B cell (primary cell): Measurements from ENCODE around the gene NFAT5. TPM values are rescaled to one million over a fixed set of nuclear protein-coding genes. Genes with fewer than 3 reads are reported as not detected.

Experiments
- ATAC-seq: fragments of 200-7000 bp; cut with Tn5 transposase; one replicate; pipeline ENCODE4 v1.10.0; 2021; ENCODE audit warnings: low read depth, mild to moderate bottlenecking, moderate number of reproducible peaks, moderate library complexity
- CTCF ChIA-PET: fragments of 350-600 bp; sonication (Branson Sonifier 250); formaldehyde crosslinking; loops from one replicate; lab custom pipeline; 2021; ENCODE audit warnings: antibody characterized with exemption, inconsistent platforms; lab: Charles Lee
- POLR2A ChIA-PET: fragments of 350-600 bp; sonication (Branson Sonifier 250); formaldehyde crosslinking; loops from one replicate; lab custom pipeline; 2021; ENCODE audit warnings: antibody characterized with exemption; lab: Charles Lee
- DNase-seq: peaks from one replicate; pipeline ENCODE4 v3.0.0; 2013
- H2AFZ ChIP-seq: 2 replicates; pipeline ENCODE4 v1.6.1; 2012; ENCODE audit warnings: mild to moderate bottlenecking, low read depth, low read length; ENCODE audit not compliant: insufficient read depth, poor library complexity, severe bottlenecking
- H3K27ac ChIP-seq, 2 donors: 1 replicate in 1 of 2; 2 replicates in 1 of 2; pipeline ENCODE4 v1.5.1; 2012 to 2013; ENCODE audit warnings: low read length in 2 of 2, mild to moderate bottlenecking in 2 of 2, moderate library complexity in 1 of 2
- H3K27me3 ChIP-seq, 4 experiments: fragments of 200-600 bp in 1 of 4; sonication (generic) in 1 of 4; replicated peaks in 1 of 4; 1 replicate in 2 of 4; 2 replicates in 2 of 4; pipeline versions ENCODE4 v1.6.1 to v1.7.0; 2013 to 2016; ENCODE audit warnings: low read length in 3 of 4, mild to moderate bottlenecking in 2 of 4, mixed read lengths in 1 of 4, moderate library complexity in 1 of 4; ENCODE audit not compliant: insufficient read depth in 4 of 4, control insufficient read depth in 3 of 4; ENCODE audit errors: control extremely low read depth in 1 of 4
- H3K36me3 ChIP-seq, 2 experiments: replicated peaks in 1 of 2; 1 replicate in 1 of 2; 2 replicates in 1 of 2; pipeline versions ENCODE4 v1.6.1 to v1.7.1; 2013; ENCODE audit warnings: low read length in 1 of 2; ENCODE audit not compliant: insufficient read depth in 2 of 2, control insufficient read depth in 1 of 2; ENCODE audit errors: control extremely low read depth in 1 of 2, extremely low read depth in 1 of 2
- H3K4me1 ChIP-seq, 2 donors: fragments of 200-600 bp in 1 of 2; sonication (generic) in 1 of 2; 1 replicate in 1 of 2; 2 replicates in 1 of 2; pipeline versions ENCODE4 v1.5.1 to v1.6.1; 2013 to 2017; ENCODE audit warnings: low read length in 2 of 2; ENCODE audit not compliant: control insufficient read depth in 2 of 2, insufficient read depth in 2 of 2
- H3K4me2 ChIP-seq: replicated peaks from 2 replicates; pipeline ENCODE3; 2012; ENCODE audit warnings: mild to moderate bottlenecking, low read depth, low read length; ENCODE audit not compliant: poor library complexity, severe bottlenecking
- H3K4me3 ChIP-seq, 5 experiments: fragments of 200-600 bp in 1 of 5; sonication (generic) in 1 of 5; 1 replicate in 3 of 5; 2 replicates in 2 of 5; pipeline versions ENCODE4 v1.5.1 to v1.7.0; 2011 to 2016; ENCODE audit warnings: low read length in 4 of 5, mild to moderate bottlenecking in 4 of 5, low read depth in 2 of 5, control low read depth in 1 of 5, moderate library complexity in 1 of 5; ENCODE audit not compliant: insufficient read depth in 1 of 5; ENCODE audit errors: control extremely low read depth in 1 of 5, extremely low read depth in 1 of 5
- H3K79me2 ChIP-seq: fragments of 200-600 bp; sonication (generic); one replicate; pipeline ENCODE4 v1.6.0; 2016; ENCODE audit warnings: low read length; ENCODE audit not compliant: control insufficient read depth, insufficient read depth
- H3K9ac ChIP-seq: fragments of 200-600 bp; sonication (generic); 2 replicates; pipeline ENCODE4 v1.6.1; 2017; ENCODE audit warnings: mild to moderate bottlenecking, low read length, moderate library complexity
- H3K9me3 ChIP-seq, 3 donors: one replicate each; pipeline versions ENCODE4 v1.6.1 to v1.7.1; 2013; ENCODE audit warnings: low read length in 2 of 3; ENCODE audit not compliant: control insufficient read depth in 2 of 3, insufficient read depth in 1 of 3; ENCODE audit errors: control extremely low read depth in 1 of 3
- H4K20me1 ChIP-seq: 2 replicates; pipeline ENCODE4 v1.6.0; 2012; ENCODE audit warnings: mild to moderate bottlenecking, low read length; ENCODE audit not compliant: insufficient read depth, control insufficient read depth, poor library complexity, severe bottlenecking
- H3K27ac Mint-ChIP-seq: one replicate; pipeline ENCODE4 v1.8.0; 2021; ENCODE audit warnings: mixed read lengths
- H3K27me3 Mint-ChIP-seq: one replicate; pipeline ENCODE4 v1.8.0; 2021; ENCODE audit warnings: mixed read lengths
- H3K4me1 Mint-ChIP-seq: one replicate; pipeline ENCODE4 v1.8.0; 2021; ENCODE audit warnings: mixed read lengths
- H3K4me3 Mint-ChIP-seq: one replicate; pipeline ENCODE4 v1.8.0; 2021; ENCODE audit warnings: mixed read lengths
- H3K9me3 Mint-ChIP-seq: one replicate; pipeline ENCODE4 v1.8.0; 2022; ENCODE audit warnings: mixed read lengths; ENCODE audit not compliant: insufficient read depth
- EZH2 ChIP-seq: IDR thresholded peaks from 2 replicates; pipeline ENCODE4 v1.6.1; 2012; ENCODE audit warnings: borderline replicate concordance, low read depth, mild to moderate bottlenecking, moderate library complexity, low read length; ENCODE audit not compliant: insufficient read depth, poor library complexity, severe bottlenecking
- WGBS: methylation state at CpG from one replicate; pipeline ENCODE4 v1.1.5; 2013; ENCODE audit warnings: missing lambda C conversion rate; ENCODE audit not compliant: insufficient coverage; 5-methylcytosine and 5-hydroxymethylcytosine counted together
- intact Hi-C: fragments of 100-400 bp; cut with micrococcal nuclease; formaldehyde crosslinking; loops from one replicate; pipeline ENCODE4 v1.10.0; 2022
- polyA plus RNA-seq: library from polyadenylated mRNA; depleted of rRNA; stranded (reverse); fragments of >200 nt; gene quantifications from 2 replicates; pipeline ENCODE4 v1.2.3, GENCODE V29; 2012
- total RNA-seq, 2 donors: library from RNA; stranded (reverse); fragments of 120-200 nt in 1 of 2; gene quantifications; 1 replicate in 1 of 2; 2 replicates in 1 of 2; pipeline versions ENCODE4 v1.2.3 to v1.2.4, GENCODE V29; 2013 to 2022
- TF ChIP-seq, protein P1 (sequence below): fragments of 200-600 bp; IDR thresholded peaks from one replicate; pipeline ENCODE4 v1.8.0; 2022; ENCODE audit warnings: antibody characterized with exemption, mild to moderate bottlenecking

The NFAT5 gene
- total and polyA plus RNA-seq, 2 donors (not counting 1 experiment from before 2014, with no cell fraction given), result 6.3 to 50.0 TPM

DNA sequence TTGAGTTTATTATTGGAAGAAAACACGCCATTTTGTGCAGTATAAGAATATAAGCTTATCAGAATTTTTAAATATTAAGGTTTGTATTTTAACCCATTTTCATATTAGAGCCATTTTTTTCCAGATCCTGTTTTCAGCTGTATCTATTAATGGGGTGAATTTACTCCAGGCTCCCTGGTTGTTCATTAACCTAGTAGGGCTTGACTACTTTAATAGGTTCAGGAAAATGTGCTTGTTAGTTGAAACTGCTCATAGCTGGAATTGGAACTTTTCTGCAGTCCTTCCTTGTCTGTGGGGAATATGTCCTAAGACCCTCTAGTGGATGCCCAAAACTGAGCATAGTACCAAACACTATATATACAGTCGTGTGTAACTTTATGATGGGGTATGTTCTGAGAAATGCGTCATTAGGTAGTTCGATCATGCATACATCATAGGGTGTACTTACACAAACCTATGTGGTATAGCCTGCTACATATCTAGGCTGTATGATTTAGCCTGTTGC, 28.0 kb downstream of the NFAT5 start:
- POLR2A ChIA-PET, result no interaction called here
- intact Hi-C loops, result no loop called here
- ATAC-seq (no peak), DNase-seq (no peak)
- Histone ChIP-seq H2AFZ (no peak overlapping the region), H3K79me2 (peaks cover 82% of the 10 kb centered on the region), H3K9me3 (no peaks in the 10 kb centered on the region), H3K9ac (no peak overlapping the region), H3K27ac (no peak overlapping the region), H3K27me3 (no peaks in the 10 kb centered on the region), H3K4me1 (no peaks in the 10 kb centered on the region), H4K20me1 (peaks cover 49% of the 10 kb centered on the region), H3K36me3 (no peaks in the 10 kb centered on the region), H3K4me3 (no peak overlapping the region), H3K4me2 (no peak overlapping the region)
- Mint-ChIP-seq H3K9me3 (no peaks in the 10 kb centered on the region), H3K4me3 (no peak overlapping the region), H3K27ac (no peak overlapping the region), H3K4me1 (peaks cover 30% of the 10 kb centered on the region), H3K27me3 (no peaks in the 10 kb centered on the region)
- TF ChIP-seq, protein P1, sequence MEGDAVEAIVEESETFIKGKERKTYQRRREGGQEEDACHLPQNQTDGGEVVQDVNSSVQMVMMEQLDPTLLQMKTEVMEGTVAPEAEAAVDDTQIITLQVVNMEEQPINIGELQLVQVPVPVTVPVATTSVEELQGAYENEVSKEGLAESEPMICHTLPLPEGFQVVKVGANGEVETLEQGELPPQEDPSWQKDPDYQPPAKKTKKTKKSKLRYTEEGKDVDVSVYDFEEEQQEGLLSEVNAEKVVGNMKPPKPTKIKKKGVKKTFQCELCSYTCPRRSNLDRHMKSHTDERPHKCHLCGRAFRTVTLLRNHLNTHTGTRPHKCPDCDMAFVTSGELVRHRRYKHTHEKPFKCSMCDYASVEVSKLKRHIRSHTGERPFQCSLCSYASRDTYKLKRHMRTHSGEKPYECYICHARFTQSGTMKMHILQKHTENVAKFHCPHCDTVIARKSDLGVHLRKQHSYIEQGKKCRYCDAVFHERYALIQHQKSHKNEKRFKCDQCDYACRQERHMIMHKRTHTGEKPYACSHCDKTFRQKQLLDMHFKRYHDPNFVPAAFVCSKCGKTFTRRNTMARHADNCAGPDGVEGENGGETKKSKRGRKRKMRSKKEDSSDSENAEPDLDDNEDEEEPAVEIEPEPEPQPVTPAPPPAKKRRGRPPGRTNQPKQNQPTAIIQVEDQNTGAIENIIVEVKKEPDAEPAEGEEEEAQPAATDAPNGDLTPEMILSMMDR, result no peak
- no peak for TF ChIP-seq EZH2
- CTCF ChIA-PET, result interaction anchor here (0.6 kb wide), 1 partner anchor 36 kb away, joined by 3 read pairs; no protein-coding TSS in a partner anchor
- no CpG with 5 or more reads among the region's 4 CpGs for WGBS

DNA sequence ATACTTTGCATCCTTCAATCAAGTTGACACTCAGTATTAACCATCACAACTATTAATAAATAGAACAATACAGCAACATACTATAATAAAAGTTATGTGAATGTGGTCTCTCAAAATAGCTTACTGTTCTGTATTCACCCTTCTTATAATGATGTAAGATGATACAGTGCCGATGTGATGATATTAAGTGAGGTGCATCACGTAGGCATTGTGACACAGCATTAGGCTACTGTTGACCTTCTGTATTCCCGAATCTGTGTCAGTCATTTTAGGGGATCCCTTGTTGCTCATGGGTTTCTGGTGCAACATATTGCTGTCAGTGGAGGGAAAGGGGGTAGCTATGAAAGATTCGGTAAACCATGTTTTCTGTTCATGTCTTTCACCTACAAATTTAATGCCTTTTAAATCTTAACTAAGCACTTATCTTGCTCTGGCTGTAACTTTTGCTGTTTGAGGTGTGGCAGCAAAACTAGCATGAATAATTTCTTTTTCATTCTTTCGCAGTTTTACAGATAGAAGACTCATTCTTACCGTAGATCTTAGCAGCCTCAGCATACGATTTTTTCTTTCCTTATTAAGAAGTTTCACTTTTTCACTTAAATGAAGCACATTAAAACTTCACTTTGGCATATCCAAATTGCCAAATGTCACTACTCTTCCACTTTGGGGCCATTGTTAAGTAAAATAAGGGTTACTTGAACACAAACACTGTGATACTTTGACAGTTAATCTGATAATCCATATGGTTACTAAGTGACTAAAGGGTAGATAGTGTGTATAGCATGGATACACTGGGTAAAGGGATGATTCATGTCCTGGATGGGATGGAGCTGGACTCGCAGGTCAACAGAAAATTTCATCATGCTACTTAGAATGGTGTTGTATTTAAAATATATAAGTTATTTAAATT, 29.6 kb downstream of the NFAT5 start:
- Histone ChIP-seq H3K27ac (no peak overlapping the region), H3K4me2 (no peak overlapping the region), H3K36me3 (peaks cover 0 to 3% of the 10 kb centered on the region in 2 experiments), H3K4me1 (no peaks in the 10 kb centered on the region), H3K79me2 (peaks cover 93% of the 10 kb centered on the region), H3K9ac (no peak overlapping the region), H3K9me3 (no peaks in the 10 kb centered on the region), H3K4me3 (no peak overlapping the region), H4K20me1 (peaks cover 44% of the 10 kb centered on the region), H2AFZ (no peak overlapping the region), H3K27me3 (no peaks in the 10 kb centered on the region)
- no peak overlapping the region for H3K27ac Mint-ChIP-seq
- CTCF ChIA-PET, result no interaction called here
- intact Hi-C loops, result no loop called here
- H3K27me3 Mint-ChIP-seq, result no peaks in the 10 kb centered on the region
- DNase-seq (no peak), ATAC-seq (no peak)
- 100% methylated on average over 2 of the region's 8 CpGs for WGBS
- H3K9me3 Mint-ChIP-seq, result no peaks in the 10 kb centered on the region
- H3K4me3 Mint-ChIP-seq, result no peak overlapping the region
- no peak for TF ChIP-seq EZH2
- TF ChIP-seq, protein P1, result no peak
- peaks cover 36% of the 10 kb centered on the region for H3K4me1 Mint-ChIP-seq
- POLR2A ChIA-PET, result no interaction called here
